Measurements from ENCODE around the gene BLM. TPM values are rescaled to one million over a fixed set of nuclear protein-coding genes. Genes with fewer than 3 reads are reported as not detected.
A peak's percentile ranks its signal among the peaks of the same experiment; 100 is the strongest.
"Not testable (repeated sequence)": the region's sequence is repeated elsewhere in the genome, so short reads cannot be mapped to it uniquely, and the experiment has no call there.

The BLM gene
- total RNA-seq, 1 experiment from 2014 or later: 41.3 TPM

DNA sequence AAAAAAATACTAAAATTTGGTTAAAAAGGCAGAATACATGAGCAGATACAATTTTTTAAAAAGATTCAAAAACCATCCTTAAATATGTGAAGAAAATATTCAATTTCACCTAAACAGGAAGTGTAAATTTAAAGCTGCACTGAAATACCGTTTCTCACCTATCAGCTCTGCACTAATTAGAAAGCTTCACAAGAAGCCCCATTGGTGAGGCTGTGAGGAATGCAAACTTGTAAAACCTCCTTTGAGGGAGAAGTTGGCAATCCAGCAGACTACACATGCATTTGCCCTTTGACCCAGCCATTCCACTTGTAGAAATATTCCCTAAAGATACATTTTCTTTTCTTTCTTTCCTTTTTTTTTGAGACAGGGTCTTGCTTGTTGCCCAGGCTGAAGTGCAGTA lies 18.8 kb downstream of the BLM start:
- no peak for DNase-seq
- no peak overlapping the region for H2AFZ ChIP-seq (ENCODE audit: low read length)
- no CpG with 5 or more reads among the region's 1 CpG for WGBS (ENCODE audit: extremely low coverage, insufficient read length, low lambda C conversion rate)

DNA sequence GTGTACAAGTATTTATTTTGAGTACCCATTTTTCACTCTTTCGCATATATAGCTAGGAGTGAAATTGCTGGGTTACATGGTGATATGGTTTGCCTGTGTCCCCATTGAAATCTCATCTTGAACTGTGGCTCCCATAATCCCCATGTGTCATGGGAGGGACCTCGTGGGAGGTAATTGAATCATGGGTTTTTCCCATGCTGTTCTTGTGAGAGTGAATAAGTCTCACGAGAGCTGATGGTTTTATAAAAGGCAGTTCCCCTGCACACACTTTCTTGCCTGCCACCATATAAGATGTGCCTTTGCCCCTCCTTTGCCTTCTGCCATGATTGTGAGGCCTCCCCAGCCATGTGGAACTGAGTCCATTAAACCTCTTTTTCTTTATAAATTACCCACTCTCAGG lies 23.4 kb downstream of the BLM start:
- not testable (repeated sequence) for H2BK12ac ChIP-seq (ENCODE audit: insufficient read length, low read depth, low read length); H3K4me2 ChIP-seq (ENCODE audit: insufficient read depth, insufficient read length, low read length); H2BK15ac ChIP-seq (ENCODE audit: low read depth, low read length); H3K9me3 Mint-ChIP-seq; H3K4ac ChIP-seq (ENCODE audit: low read depth, low read length); H3K9ac ChIP-seq (ENCODE audit: extremely low read depth, insufficient read length, low read length); H3K9me3 ChIP-seq (ENCODE audit: control insufficient read depth, low read depth, low read length); H3K4me1 ChIP-seq (ENCODE audit: insufficient read depth, low read length); H3K56ac ChIP-seq (ENCODE audit: insufficient read length, low read depth, low read length); H2BK20ac ChIP-seq (ENCODE audit: low read depth, low read length, poor library complexity, severe bottlenecking); H2AFZ ChIP-seq (ENCODE audit: low read length); H3K27ac ChIP-seq (ENCODE audit: insufficient read length, low read depth, low read length); H2BK5ac ChIP-seq (ENCODE audit: insufficient read length, low read length); H3K18ac ChIP-seq (ENCODE audit: insufficient read length, low read depth, low read length); DNase-seq; H3K23me2 ChIP-seq (ENCODE audit: insufficient read length, low read depth, low read length, poor library complexity, severe bottlenecking); H2AK5ac ChIP-seq (ENCODE audit: insufficient read length, low read length); H3K27me3 ChIP-seq (ENCODE audit: insufficient read depth, low read length); H3K4me3 Mint-ChIP-seq; H3K27me3 Mint-ChIP-seq (ENCODE audit: low read depth); H4K8ac ChIP-seq (replicated peaks; ENCODE audit: insufficient read length, low read depth, low read length); H3T11ph ChIP-seq (ENCODE audit: low read length); H4K20me1 ChIP-seq (ENCODE audit: control insufficient read depth, insufficient read depth, insufficient read length); H4K5ac ChIP-seq (ENCODE audit: insufficient read length, low read depth, low read length); H3K23ac ChIP-seq (ENCODE audit: insufficient read length, low read depth, low read length); H4K91ac ChIP-seq (ENCODE audit: insufficient read length, low read depth, low read length); H3K14ac ChIP-seq (ENCODE audit: insufficient read depth, low read length); H3K79me2 ChIP-seq (ENCODE audit: insufficient read depth, low read length); H2BK120ac ChIP-seq (ENCODE audit: low read depth, low read length, poor library complexity, severe bottlenecking); H3K4me1 Mint-ChIP-seq; H3K79me1 ChIP-seq (ENCODE audit: insufficient read depth, low read depth, low read length, poor library complexity, severe bottlenecking)
- peak overlapping the region in 1 of 3 experiments; percentile 33; a peak in 1 of 7 replicates for H3K27ac Mint-ChIP-seq
- H3K36me3 Mint-ChIP-seq (ENCODE audit: insufficient read depth in 1 of 3, low read depth in 3 of 3): peaks cover 0 to 10% (median 5%) of the 10 kb centered on the region in 3 experiments; a peak in 4 of 7 replicates
- WGBS (ENCODE audit: extremely low coverage, insufficient read length, low lambda C conversion rate): no CpG with 5 or more reads among the region's 3 CpGs

More for the DNA sequence above, 18.8 kb downstream of the BLM start:
- Histone ChIP-seq H3K27ac (ENCODE audit: insufficient read length, low read depth, low read length) (no peak overlapping the region), H3K18ac (ENCODE audit: insufficient read length, low read depth, low read length) (no peak overlapping the region), H4K5ac (ENCODE audit: insufficient read length, low read depth, low read length) (no peak overlapping the region), H3K79me2 (ENCODE audit: insufficient read depth, low read length) (peaks cover 3% of the 10 kb centered on the region; the same call in 1 of the 2 replicates), H3K4ac (ENCODE audit: low read depth, low read length) (no peak overlapping the region), H3K79me1 (ENCODE audit: insufficient read depth, low read depth, low read length, poor library complexity, severe bottlenecking) (peaks cover 5% of the 10 kb centered on the region), H3K14ac (ENCODE audit: insufficient read depth, low read length) (no peak overlapping the region), H3K56ac (ENCODE audit: insufficient read length, low read depth, low read length) (no peak overlapping the region), H3K23ac (ENCODE audit: insufficient read length, low read depth, low read length) (no peak overlapping the region), H2BK15ac (ENCODE audit: low read depth, low read length) (no peak overlapping the region), H4K20me1 (ENCODE audit: control insufficient read depth, insufficient read depth, insufficient read length) (no peaks in the 10 kb centered on the region), H4K8ac (replicated peaks; ENCODE audit: insufficient read length, low read depth, low read length) (no peak overlapping the region), H2BK20ac (ENCODE audit: low read depth, low read length, poor library complexity, severe bottlenecking) (no peak overlapping the region), H3K4me1 (ENCODE audit: insufficient read depth, low read length) (no peaks in the 10 kb centered on the region), H3K9me3 (ENCODE audit: control insufficient read depth, low read depth, low read length) (no peaks in the 10 kb centered on the region), H3K4me2 (ENCODE audit: insufficient read depth, insufficient read length, low read length) (no peak overlapping the region), H3K27me3 (ENCODE audit: insufficient read depth, low read length) (no peaks in the 10 kb centered on the region), H2BK5ac (ENCODE audit: insufficient read length, low read length) (no peak overlapping the region), H2AK5ac (ENCODE audit: insufficient read length, low read length) (no peak overlapping the region), H3K9ac (ENCODE audit: extremely low read depth, insufficient read length, low read length) (no peak overlapping the region), H2BK120ac (ENCODE audit: low read depth, low read length, poor library complexity, severe bottlenecking) (no peak overlapping the region), H2BK12ac (ENCODE audit: insufficient read length, low read depth, low read length) (no peak overlapping the region), H4K91ac (ENCODE audit: insufficient read length, low read depth, low read length) (no peak overlapping the region), H3K23me2 (ENCODE audit: insufficient read length, low read depth, low read length, poor library complexity, severe bottlenecking) (no peaks in the 10 kb centered on the region), H3T11ph (ENCODE audit: low read length) (no peak overlapping the region)
- H3K9me3 Mint-ChIP-seq: no peaks in the 10 kb centered on the region
- no peak overlapping the region for H3K27ac Mint-ChIP-seq
- no peaks in the 10 kb centered on the region for H3K27me3 Mint-ChIP-seq (ENCODE audit: low read depth)
- H3K36me3 Mint-ChIP-seq (ENCODE audit: insufficient read depth in 1 of 3, low read depth in 3 of 3): peaks cover 10 to 23% (median 11%) of the 10 kb centered on the region in 3 experiments; a peak in 6 of 7 replicates
- no peak overlapping the region for H3K4me3 Mint-ChIP-seq
- H3K4me1 Mint-ChIP-seq: no peaks in the 10 kb centered on the region
- TF ChIP-seq, protein P1, sequence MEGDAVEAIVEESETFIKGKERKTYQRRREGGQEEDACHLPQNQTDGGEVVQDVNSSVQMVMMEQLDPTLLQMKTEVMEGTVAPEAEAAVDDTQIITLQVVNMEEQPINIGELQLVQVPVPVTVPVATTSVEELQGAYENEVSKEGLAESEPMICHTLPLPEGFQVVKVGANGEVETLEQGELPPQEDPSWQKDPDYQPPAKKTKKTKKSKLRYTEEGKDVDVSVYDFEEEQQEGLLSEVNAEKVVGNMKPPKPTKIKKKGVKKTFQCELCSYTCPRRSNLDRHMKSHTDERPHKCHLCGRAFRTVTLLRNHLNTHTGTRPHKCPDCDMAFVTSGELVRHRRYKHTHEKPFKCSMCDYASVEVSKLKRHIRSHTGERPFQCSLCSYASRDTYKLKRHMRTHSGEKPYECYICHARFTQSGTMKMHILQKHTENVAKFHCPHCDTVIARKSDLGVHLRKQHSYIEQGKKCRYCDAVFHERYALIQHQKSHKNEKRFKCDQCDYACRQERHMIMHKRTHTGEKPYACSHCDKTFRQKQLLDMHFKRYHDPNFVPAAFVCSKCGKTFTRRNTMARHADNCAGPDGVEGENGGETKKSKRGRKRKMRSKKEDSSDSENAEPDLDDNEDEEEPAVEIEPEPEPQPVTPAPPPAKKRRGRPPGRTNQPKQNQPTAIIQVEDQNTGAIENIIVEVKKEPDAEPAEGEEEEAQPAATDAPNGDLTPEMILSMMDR (conservative IDR thresholded peaks at IDR 0.05): no peak

Measured in H9 (cell line).